Activated T-cell treated with anti-CD3 and anti-CD28 coated beads, Interleukin-2, amount 50 U/mL, for 4 hours (primary cell): ENCODE data around the gene PRTN3. TPM values are rescaled to one million over a fixed set of nuclear protein-coding genes. Genes with fewer than 3 reads are reported as not detected.
"Not testable (repeated sequence)": the region's sequence is repeated elsewhere in the genome, so short reads cannot be mapped to it uniquely, and the experiment has no call there.

Experiments
- ATAC-seq, 2 donors: fragments of 200-7000 bp; cut with Tn5 transposase; one replicate each; pipeline ENCODE4 v1.10.0; 2021
- DNase-seq: peaks from one replicate; pipeline ENCODE4 v3.0.0-alpha.2; 2020
- H3K27me3 Mint-ChIP-seq: one replicate; pipeline ENCODE4 v1.8.0; 2021; ENCODE audit warnings: low read depth, mixed read lengths
- H3K36me3 Mint-ChIP-seq: one replicate; pipeline ENCODE4 v1.8.0; 2022; ENCODE audit warnings: mixed read lengths; ENCODE audit not compliant: insufficient read depth
- H3K4me1 Mint-ChIP-seq: one replicate; pipeline ENCODE4 v1.8.0; 2021; ENCODE audit warnings: low read depth, mixed read lengths
- H3K4me3 Mint-ChIP-seq: one replicate; pipeline ENCODE4 v1.8.0; 2021; ENCODE audit warnings: mild to moderate bottlenecking, moderate library complexity, mixed read lengths
- H3K9me3 Mint-ChIP-seq: one replicate; pipeline ENCODE4 v1.8.0; 2021; ENCODE audit warnings: mixed read lengths
- total RNA-seq, 3 donors: library from RNA; stranded (reverse); gene quantifications; one replicate each; pipeline ENCODE4 v1.2.1, GENCODE V29; 2021

The PRTN3 gene
- total RNA-seq, 3 donors from 2014 or later, result not detected

- Mint-ChIP-seq H3K4me3 (no peak within 1 kb of the TSS), H3K36me3 (no peaks in the 10 kb centered on the region), H3K4me1 (no peaks in the 10 kb centered on the region), H3K9me3 (no peaks in the 10 kb centered on the region), H3K27me3 (peaks cover 19% of the 10 kb centered on the region)
- ATAC-seq (no peak), DNase-seq (no peak)
Observed at GRCh38 chr19:821825-822503, 18.8 kb upstream of the PRTN3 start, which contains the start of gene PLPPR3. PLPPR3 (minus strand) TSS chr19:821955; CDS start chr19:821559, 396 bp downstream.

GRCh38 chr19:823565-824121 is 17.2 kb upstream of the PRTN3 start:
- H3K4me3 Mint-ChIP-seq, result no peak overlapping the region

GRCh38 chr19:824885-825284 is 15.9 kb upstream of the PRTN3 start:
- H3K9me3 Mint-ChIP-seq, result no peaks in the 10 kb centered on the region
- H3K4me1 Mint-ChIP-seq, result no peaks in the 10 kb centered on the region
- no peaks in the 10 kb centered on the region for H3K36me3 Mint-ChIP-seq
- H3K27me3 Mint-ChIP-seq, result peaks cover 19% of the 10 kb centered on the region
- ATAC-seq (no peak), DNase-seq (no peak)
- no peak overlapping the region for H3K4me3 Mint-ChIP-seq

More at GRCh38 chr19:823565-824121, 17.2 kb upstream of the PRTN3 start:
- Mint-ChIP-seq H3K27me3 (peaks cover 19% of the 10 kb centered on the region), H3K4me1 (no peaks in the 10 kb centered on the region), H3K36me3 (no peaks in the 10 kb centered on the region), H3K9me3 (no peaks in the 10 kb centered on the region)
- ATAC-seq (no peak), DNase-seq (no peak)

- Mint-ChIP-seq H3K9me3 (no peaks in the 10 kb centered on the region), H3K4me3 (no peak overlapping the region), H3K36me3 (no peaks in the 10 kb centered on the region), H3K4me1 (no peaks in the 10 kb centered on the region), H3K27me3 (peaks cover 19% of the 10 kb centered on the region)
- no peak for DNase-seq
- ATAC-seq, result no peak
Observed at GRCh38 chr19:825897-826644, 14.7 kb upstream of the PRTN3 start.

- no peaks in the 10 kb centered on the region for H3K9me3 Mint-ChIP-seq
- no peak overlapping the region for H3K4me3 Mint-ChIP-seq
- H3K27me3 Mint-ChIP-seq, result peaks cover 19% of the 10 kb centered on the region
- H3K4me1 Mint-ChIP-seq, result no peaks in the 10 kb centered on the region
- DNase-seq, result no peak
- no peak for ATAC-seq
- no peaks in the 10 kb centered on the region for H3K36me3 Mint-ChIP-seq
Observed at GRCh38 chr19:827314-827709, 13.5 kb upstream of the PRTN3 start.

- Mint-ChIP-seq H3K36me3 (no peaks in the 10 kb centered on the region), H3K4me3 (no peak within 1 kb of the TSS), H3K4me1 (no peaks in the 10 kb centered on the region), H3K27me3 (peaks cover 15% of the 10 kb centered on the region), H3K9me3 (no peaks in the 10 kb centered on the region)
- DNase-seq (no peak), ATAC-seq (no peak)
Observed at GRCh38 chr19:827710-828321, 13.0 kb upstream of the PRTN3 start, which contains the start of gene AZU1. AZU1 (plus strand) TSS chr19:827837; CDS start chr19:827847, 10 bp downstream.

- ATAC-seq, result no peak
- no peak overlapping the region for H3K4me3 Mint-ChIP-seq
- H3K4me1 Mint-ChIP-seq, result no peaks in the 10 kb centered on the region
- no peak for DNase-seq
- H3K27me3 Mint-ChIP-seq, result peaks cover 3% of the 10 kb centered on the region
- H3K36me3 Mint-ChIP-seq, result no peaks in the 10 kb centered on the region
- H3K9me3 Mint-ChIP-seq, result no peaks in the 10 kb centered on the region
Observed at GRCh38 chr19:829129-829758, 11.6 kb upstream of the PRTN3 start.

GRCh38 chr19:831407-832369 is 9.1 kb upstream of the PRTN3 start:
- peaks cover 7% of the 10 kb centered on the region for H3K27me3 Mint-ChIP-seq
- H3K36me3 Mint-ChIP-seq, result no peaks in the 10 kb centered on the region
- ATAC-seq (no peak), DNase-seq (no peak)
- no peaks in the 10 kb centered on the region for H3K9me3 Mint-ChIP-seq
- H3K4me1 Mint-ChIP-seq, result no peaks in the 10 kb centered on the region
- H3K4me3 Mint-ChIP-seq, result no peak overlapping the region

GRCh38 chr19:834216-834615 is 6.6 kb upstream of the PRTN3 start:
- Mint-ChIP-seq H3K4me3 (no peak overlapping the region), H3K27me3 (peaks cover 13% of the 10 kb centered on the region), H3K36me3 (no peaks in the 10 kb centered on the region), H3K4me1 (no peaks in the 10 kb centered on the region), H3K9me3 (no peaks in the 10 kb centered on the region)
- DNase-seq (no peak), ATAC-seq (no peak)

GRCh38 chr19:835210-835810 is 5.5 kb upstream of the PRTN3 start:
- H3K4me1 Mint-ChIP-seq, result no peaks in the 10 kb centered on the region

GRCh38 chr19:842802-843179 is 2.0 kb downstream of the PRTN3 start:
- peaks cover 38% of the 10 kb centered on the region for H3K27me3 Mint-ChIP-seq
- not testable (repeated sequence) for H3K4me1 Mint-ChIP-seq, ATAC-seq, H3K4me3 Mint-ChIP-seq, H3K9me3 Mint-ChIP-seq, H3K36me3 Mint-ChIP-seq, DNase-seq

More at GRCh38 chr19:835210-835810, 5.5 kb upstream of the PRTN3 start:
- ATAC-seq, result no peak
- Mint-ChIP-seq H3K27me3 (peaks cover 13% of the 10 kb centered on the region), H3K9me3 (no peaks in the 10 kb centered on the region), H3K4me3 (no peak overlapping the region), H3K36me3 (no peaks in the 10 kb centered on the region)
- DNase-seq, result no peak

GRCh38 chr19:843180-843835 is 2.5 kb downstream of the PRTN3 start:
- Mint-ChIP-seq H3K27me3 (peaks cover 41% of the 10 kb centered on the region), H3K4me1 (peaks cover 3% of the 10 kb centered on the region), H3K36me3 (no peaks in the 10 kb centered on the region), H3K9me3 (no peaks in the 10 kb centered on the region), H3K4me3 (no peak overlapping the region)
- DNase-seq (no peak), ATAC-seq (peak; percentile 25 to 53)
